ENCODE data around the gene CASP8AP2. TPM values are rescaled to one million over a fixed set of nuclear protein-coding genes. Genes with fewer than 3 reads are reported as not detected.

The CASP8AP2 gene
- polyA plus RNA-seq, result 18.9 and 24.4 TPM in 2 replicates

GRCh38 chr6:89829472-89830169 lies at the start of gene CASP8AP2:
Gene CASP8AP2, plus strand, starts transcription at chr6:89829880.

GRCh38 chr6:89819336-89820130 lies 10.1 kb upstream of the CASP8AP2 start, which contains the start of gene MDN1:
Gene MDN1, minus strand, starts transcription at chr6:89819794. Its CDS starts 187 bp downstream, at chr6:89819607.

GRCh38 chr6:89894169-89894568 lies 64.5 kb downstream of the CASP8AP2 start, which contains the start of gene GJA10:
Gene GJA10, plus strand, starts transcription at chr6:89894469. Its CDS starts 0 bp downstream, at chr6:89894469.

Other genes with a start within 250 kb of the CASP8AP2 start
- 121 and 136 TPM in 2 replicates for gene LYRM2, start 191.1 kb upstream of the CASP8AP2 start, polyA plus RNA-seq
- 18.9 and 24.3 TPM in 2 replicates for gene MDN1, start 10.1 kb upstream of the CASP8AP2 start, polyA plus RNA-seq
- gene GJA10, start 64.6 kb downstream of the CASP8AP2 start, polyA plus RNA-seq, result not detected in 2 replicates